SU-DHL-6 (cell line): Measurements from ENCODE around the gene PCDHGA10.

Experiments
- H2AFZ ChIP-seq: fragments of 200-600 bp; sonication (generic); 2 replicates; pipeline ENCODE4 v1.6.1; 2014; ENCODE audit warnings: low read depth, mild to moderate bottlenecking, moderate library complexity, mixed read lengths, antibody characterized with exemption, low read length; ENCODE audit not compliant: severe bottlenecking
- H3F3A ChIP-seq: fragments of 200-600 bp; shearing (Covaris generic); 2 replicates; pipeline ENCODE4 v1.6.0; 2016; ENCODE audit warnings: antibody characterized with exemption, mild to moderate bottlenecking; ENCODE audit not compliant: insufficient read depth
- H3K27ac ChIP-seq: fragments of 200-600 bp; sonication (generic); 2 replicates; pipeline ENCODE4 v1.5.1; 2016; ENCODE audit warnings: low read depth, mild to moderate bottlenecking, low read length, moderate library complexity, mixed read lengths
- H3K27me3 ChIP-seq: fragments of 200-600 bp; sonication (generic), shearing (Covaris generic); 2 replicates; pipeline ENCODE4 v1.6.0; 2014; ENCODE audit warnings: mild to moderate bottlenecking, low read length
- H3K36me3 ChIP-seq: fragments of 200-600 bp; sonication (generic); 2 replicates; pipeline ENCODE4 v1.6.1; 2014; ENCODE audit warnings: mild to moderate bottlenecking, low read length, mixed read lengths
- H3K4me2 ChIP-seq: fragments of 300-600, 200-600 bp; shearing (Covaris generic), sonication (generic); 2 replicates; pipeline ENCODE4 v1.6.0; 2014; ENCODE audit warnings: low read length, low read depth, mild to moderate bottlenecking; ENCODE audit not compliant: poor library complexity, severe bottlenecking
- H3K4me3 ChIP-seq: fragments of 200-600 bp; sonication (generic); 2 replicates; pipeline ENCODE4 v1.5.1; 2014; ENCODE audit warnings: antibody characterized with exemption, low read length, mild to moderate bottlenecking, mixed read lengths; ENCODE audit not compliant: insufficient read depth, poor library complexity, severe bottlenecking
- H3K79me2 ChIP-seq: fragments of 200-600 bp; sonication (generic); 2 replicates; pipeline ENCODE4 v1.6.1; 2014; ENCODE audit warnings: mild to moderate bottlenecking, low read length, moderate library complexity; ENCODE audit not compliant: insufficient read depth
- H3K9ac ChIP-seq: fragments of 200-600 bp; sonication (generic); 2 replicates; pipeline ENCODE4 v1.7.0; 2014; ENCODE audit warnings: mild to moderate bottlenecking, low read length
- H3K9me2 ChIP-seq: fragments of 200-600 bp; sonication (generic); replicated peaks from 2 replicates; pipeline ENCODE4 v1.6.1; 2014; ENCODE audit warnings: low read length; ENCODE audit not compliant: insufficient read depth
- H3K9me3 ChIP-seq: fragments of 200-600 bp; sonication (generic); 2 replicates; pipeline ENCODE4 v1.6.1; 2014; ENCODE audit warnings: low read length, mixed read lengths; ENCODE audit not compliant: insufficient read depth
- H4K20me1 ChIP-seq: fragments of 200-600 bp; sonication (generic); 2 replicates; pipeline ENCODE4 v1.6.1; 2014; ENCODE audit warnings: low read depth, mild to moderate bottlenecking, antibody characterized with exemption, low read length, moderate library complexity, mixed read lengths
- CTCF ChIP-seq: fragments of 200-600 bp; sonication (generic); IDR thresholded peaks from one replicate; pipeline ENCODE4 v1.5.1; 2017; ENCODE audit warnings: antibody characterized with exemption, mild to moderate bottlenecking, low read length, moderate library complexity; ENCODE audit not compliant: insufficient read depth, poor library complexity, severe bottlenecking
- EZH2phosphoT487 ChIP-seq: fragments of 200-600 bp; sonication (generic), shearing (Covaris generic); conservative IDR thresholded peaks from 2 replicates; pipeline ENCODE4 v1.6.1; 2018; ENCODE audit warnings: mild to moderate bottlenecking, antibody characterized with exemption, low read length, moderate library complexity, mixed read lengths

Gene PCDHGA10

GRCh38 chr5:141421489-141421855 is 8.7 kb downstream of the PCDHGA10 start:
- Histone ChIP-seq H3K79me2 (no peaks in the 10 kb centered on the region), H2AFZ (no peak overlapping the region), H3K9ac (no peak overlapping the region), H3K4me3 (no peak overlapping the region), H3F3A (no peaks in the 10 kb centered on the region), H4K20me1 (no peaks in the 10 kb centered on the region), H3K9me3 (peaks cover 12% of the 10 kb centered on the region; the same call in 1 of the 2 replicates), H3K27me3 (no peaks in the 10 kb centered on the region), H3K9me2 (no peaks in the 10 kb centered on the region), H3K27ac (no peak overlapping the region), H3K4me2 (no peak overlapping the region), H3K36me3 (0 out of 2 replicates have a peak, but pooled peaks cover 2% of the 10 kb centered on the region)
- TF ChIP-seq CTCF (no peak), EZH2phosphoT487 (no peak)

DNA sequence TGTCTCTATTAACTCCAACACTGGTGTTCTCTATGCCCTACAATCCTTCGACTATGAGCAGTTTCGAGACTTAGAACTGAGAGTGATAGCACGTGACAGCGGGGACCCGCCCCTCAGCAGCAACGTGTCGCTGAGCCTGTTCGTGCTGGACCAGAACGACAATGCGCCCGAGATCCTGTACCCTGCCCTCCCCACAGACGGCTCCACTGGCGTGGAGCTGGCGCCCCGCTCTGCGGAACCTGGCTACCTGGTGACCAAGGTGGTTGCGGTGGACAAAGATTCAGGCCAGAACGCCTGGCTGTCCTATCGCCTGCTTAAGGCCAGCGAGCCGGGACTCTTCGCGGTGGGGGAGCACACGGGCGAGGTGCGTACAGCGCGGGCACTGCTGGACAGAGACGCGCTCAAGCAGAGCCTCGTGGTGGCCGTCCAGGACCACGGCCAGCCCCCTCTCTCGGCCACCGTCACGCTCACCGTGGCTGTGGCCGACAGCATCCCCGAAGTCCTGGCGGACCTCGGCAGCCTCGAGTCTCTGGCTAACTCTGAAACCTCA is 10.0 kb downstream of the PCDHGA10 start:
- Histone ChIP-seq H3K27ac (no peak overlapping the region), H3K27me3 (no peaks in the 10 kb centered on the region), H2AFZ (no peak overlapping the region), H3F3A (no peaks in the 10 kb centered on the region), H3K36me3 (0 out of 2 replicates have a peak, but pooled peaks cover 2% of the 10 kb centered on the region), H3K9me2 (no peaks in the 10 kb centered on the region), H3K9ac (no peak overlapping the region), H3K9me3 (peaks cover 15% of the 10 kb centered on the region; the same call in 1 of the 2 replicates), H3K79me2 (no peaks in the 10 kb centered on the region), H3K4me2 (no peak overlapping the region), H4K20me1 (no peaks in the 10 kb centered on the region), H3K4me3 (no peak overlapping the region)
- no peak for TF ChIP-seq EZH2phosphoT487
- no peak for TF ChIP-seq CTCF

DNA sequence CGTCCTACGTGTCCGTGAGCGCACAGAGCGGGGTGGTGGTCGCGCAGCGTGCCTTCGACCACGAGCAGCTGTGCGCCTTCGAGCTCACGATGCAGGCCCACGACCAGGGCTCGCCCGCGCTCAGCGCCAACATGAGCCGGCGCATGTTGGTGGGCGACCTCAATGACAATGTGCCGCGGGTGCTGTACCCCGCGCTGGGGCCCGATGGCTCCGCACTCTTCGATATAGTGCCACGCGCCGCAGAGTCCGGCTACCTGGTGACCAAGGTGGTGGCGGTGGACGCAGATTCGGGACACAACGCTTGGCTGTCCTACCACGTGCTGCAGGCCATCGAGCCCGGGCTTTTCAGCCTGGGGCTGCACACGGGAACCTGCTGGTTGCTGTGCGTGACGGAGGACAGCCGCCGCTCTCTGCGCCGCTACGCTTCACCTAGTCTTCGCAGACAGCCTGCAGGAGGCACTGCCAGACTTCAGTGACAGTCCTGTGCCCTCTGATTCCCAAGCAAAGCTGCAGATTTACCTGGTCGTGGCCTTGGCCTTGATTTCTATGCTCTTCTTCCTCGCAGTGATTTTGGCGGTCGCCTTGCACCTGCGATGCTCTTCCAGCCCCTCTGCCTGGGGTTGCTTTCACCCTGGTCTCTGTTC is 15.1 kb downstream of the PCDHGA10 start:
- no peaks in the 10 kb centered on the region for H3K27me3 ChIP-seq
- no peaks in the 10 kb centered on the region for H3F3A ChIP-seq

More for the DNA sequence above, 15.1 kb downstream of the PCDHGA10 start:
- no peaks in the 10 kb centered on the region for H4K20me1 ChIP-seq
- peaks cover 11% of the 10 kb centered on the region; the same call in 1 of the 2 replicates for H3K9me3 ChIP-seq
- no peaks in the 10 kb centered on the region for H3K9me2 ChIP-seq
- no peak overlapping the region for H2AFZ ChIP-seq
- H3K79me2 ChIP-seq: no peaks in the 10 kb centered on the region
- H3K36me3 ChIP-seq: no peaks in the 10 kb centered on the region; the same call in 1 of the 2 replicates
- TF ChIP-seq CTCF: no peak
- no peak for TF ChIP-seq EZH2phosphoT487
- H3K9ac ChIP-seq: no peak overlapping the region
- no peak overlapping the region for H3K4me3 ChIP-seq
- no peak overlapping the region for H3K27ac ChIP-seq
- no peak overlapping the region for H3K4me2 ChIP-seq
